Measurements from ENCODE around the gene EXOC3.
"Not testable (repeated sequence)": the region's sequence is repeated elsewhere in the genome, so short reads cannot be mapped to it uniquely, and the experiment has no call there.

Gene EXOC3

GRCh38 chr5:504326-505154 is 61.6 kb downstream of the EXOC3 start:
- H3K27ac ChIP-seq: no peak overlapping the region
- TF ChIP-seq, protein P1, sequence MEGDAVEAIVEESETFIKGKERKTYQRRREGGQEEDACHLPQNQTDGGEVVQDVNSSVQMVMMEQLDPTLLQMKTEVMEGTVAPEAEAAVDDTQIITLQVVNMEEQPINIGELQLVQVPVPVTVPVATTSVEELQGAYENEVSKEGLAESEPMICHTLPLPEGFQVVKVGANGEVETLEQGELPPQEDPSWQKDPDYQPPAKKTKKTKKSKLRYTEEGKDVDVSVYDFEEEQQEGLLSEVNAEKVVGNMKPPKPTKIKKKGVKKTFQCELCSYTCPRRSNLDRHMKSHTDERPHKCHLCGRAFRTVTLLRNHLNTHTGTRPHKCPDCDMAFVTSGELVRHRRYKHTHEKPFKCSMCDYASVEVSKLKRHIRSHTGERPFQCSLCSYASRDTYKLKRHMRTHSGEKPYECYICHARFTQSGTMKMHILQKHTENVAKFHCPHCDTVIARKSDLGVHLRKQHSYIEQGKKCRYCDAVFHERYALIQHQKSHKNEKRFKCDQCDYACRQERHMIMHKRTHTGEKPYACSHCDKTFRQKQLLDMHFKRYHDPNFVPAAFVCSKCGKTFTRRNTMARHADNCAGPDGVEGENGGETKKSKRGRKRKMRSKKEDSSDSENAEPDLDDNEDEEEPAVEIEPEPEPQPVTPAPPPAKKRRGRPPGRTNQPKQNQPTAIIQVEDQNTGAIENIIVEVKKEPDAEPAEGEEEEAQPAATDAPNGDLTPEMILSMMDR (conservative IDR thresholded peaks at IDR 0.05): no peak

- TF ChIP-seq, protein P1 (conservative IDR thresholded peaks at IDR 0.05): no peak
- H3K27ac ChIP-seq: no peak overlapping the region
These were observed 63.1 kb downstream of the EXOC3 start for GRCh38 chr5:505951-506525.

DNA sequence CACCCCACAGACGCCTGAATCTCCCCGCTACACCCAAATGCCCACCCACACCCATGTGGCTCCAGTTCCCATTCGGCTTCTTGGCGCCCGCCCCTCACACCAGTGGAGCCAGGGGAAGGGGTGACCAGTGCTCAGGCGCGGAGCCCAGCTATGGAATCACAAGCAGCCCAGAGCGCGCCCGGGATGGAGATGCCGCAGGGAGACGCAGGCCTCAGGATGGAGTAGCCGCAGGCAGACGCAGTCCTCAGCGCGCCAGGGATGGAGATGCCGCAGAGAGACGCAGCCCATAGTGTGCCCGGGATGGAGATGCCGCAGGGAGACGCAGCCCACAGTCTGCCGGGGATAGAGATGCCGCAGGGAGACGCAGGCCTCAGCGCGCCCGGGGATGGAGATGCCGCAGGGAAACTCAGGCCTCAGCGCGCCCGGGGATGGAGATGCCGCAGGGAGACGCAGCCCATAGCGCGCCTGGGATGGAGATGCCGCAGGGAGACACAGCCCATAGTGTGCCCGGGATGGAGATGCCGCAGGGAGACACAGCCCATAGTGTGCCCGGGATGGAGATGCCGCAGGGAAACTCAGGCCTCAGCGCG is 65.1 kb downstream of the EXOC3 start:
- not testable (repeated sequence) for H3K27ac ChIP-seq

DNA sequence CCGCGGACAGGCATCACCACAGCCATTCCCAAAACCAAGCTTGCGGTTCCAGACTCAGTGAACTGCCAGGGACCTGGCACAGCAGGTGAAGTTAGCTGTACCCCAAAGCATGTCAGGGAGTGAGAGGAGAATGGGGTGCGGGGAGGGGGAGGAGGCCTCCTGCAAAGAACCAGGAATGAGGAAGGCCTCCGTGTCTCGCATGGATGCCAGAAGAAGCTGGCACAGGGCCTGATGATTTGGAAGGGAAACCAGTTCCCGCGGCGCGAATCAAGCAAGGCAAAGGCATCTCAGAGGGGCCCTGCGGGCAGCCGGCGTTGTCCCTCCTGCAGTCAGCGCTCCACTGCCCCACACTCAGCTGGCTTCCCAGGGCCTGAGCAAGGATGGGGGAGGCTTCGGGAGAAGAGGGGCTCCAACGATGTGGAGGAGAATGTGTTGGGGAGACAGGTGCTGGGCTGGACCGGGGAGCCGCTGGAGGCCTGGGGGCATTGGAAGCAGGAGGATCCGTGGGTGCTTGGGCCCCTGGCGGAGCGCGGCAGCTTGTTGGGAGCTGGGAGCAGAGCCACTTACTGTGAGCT is 66.7 kb downstream of the EXOC3 start:
- TF ChIP-seq, protein P1 (conservative IDR thresholded peaks at IDR 0.05): no peak

DNA sequence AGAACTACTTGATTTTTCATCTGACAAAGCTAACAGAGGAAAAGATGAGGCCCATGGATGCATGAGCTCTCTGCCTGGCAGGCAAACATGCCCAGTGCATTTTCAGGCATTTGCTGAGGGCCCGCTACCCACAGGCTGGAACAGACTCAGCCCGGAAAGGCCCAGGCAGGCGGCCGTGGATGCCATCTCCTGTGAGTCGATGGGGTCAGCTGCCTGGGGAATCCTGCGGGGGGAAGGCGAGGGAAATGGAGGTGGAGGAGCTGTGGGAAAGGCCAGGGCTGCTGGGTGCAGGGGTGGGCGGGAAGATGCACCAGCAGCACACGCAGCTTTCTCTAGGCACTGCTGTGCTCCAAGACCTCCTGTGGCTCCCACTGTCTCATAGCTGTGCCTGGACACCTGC is 67.5 kb downstream of the EXOC3 start:
- TF ChIP-seq, protein P1 (conservative IDR thresholded peaks at IDR 0.05): no peak
- no peak overlapping the region for H3K27ac ChIP-seq

More for the DNA sequence above, 66.7 kb downstream of the EXOC3 start:
- H3K27ac ChIP-seq: no peak overlapping the region

- TF ChIP-seq, protein P1 (conservative IDR thresholded peaks at IDR 0.05): no peak
- no peak overlapping the region for H3K27ac ChIP-seq
These were observed 68.5 kb downstream of the EXOC3 start for GRCh38 chr5:511476-511875.

DNA sequence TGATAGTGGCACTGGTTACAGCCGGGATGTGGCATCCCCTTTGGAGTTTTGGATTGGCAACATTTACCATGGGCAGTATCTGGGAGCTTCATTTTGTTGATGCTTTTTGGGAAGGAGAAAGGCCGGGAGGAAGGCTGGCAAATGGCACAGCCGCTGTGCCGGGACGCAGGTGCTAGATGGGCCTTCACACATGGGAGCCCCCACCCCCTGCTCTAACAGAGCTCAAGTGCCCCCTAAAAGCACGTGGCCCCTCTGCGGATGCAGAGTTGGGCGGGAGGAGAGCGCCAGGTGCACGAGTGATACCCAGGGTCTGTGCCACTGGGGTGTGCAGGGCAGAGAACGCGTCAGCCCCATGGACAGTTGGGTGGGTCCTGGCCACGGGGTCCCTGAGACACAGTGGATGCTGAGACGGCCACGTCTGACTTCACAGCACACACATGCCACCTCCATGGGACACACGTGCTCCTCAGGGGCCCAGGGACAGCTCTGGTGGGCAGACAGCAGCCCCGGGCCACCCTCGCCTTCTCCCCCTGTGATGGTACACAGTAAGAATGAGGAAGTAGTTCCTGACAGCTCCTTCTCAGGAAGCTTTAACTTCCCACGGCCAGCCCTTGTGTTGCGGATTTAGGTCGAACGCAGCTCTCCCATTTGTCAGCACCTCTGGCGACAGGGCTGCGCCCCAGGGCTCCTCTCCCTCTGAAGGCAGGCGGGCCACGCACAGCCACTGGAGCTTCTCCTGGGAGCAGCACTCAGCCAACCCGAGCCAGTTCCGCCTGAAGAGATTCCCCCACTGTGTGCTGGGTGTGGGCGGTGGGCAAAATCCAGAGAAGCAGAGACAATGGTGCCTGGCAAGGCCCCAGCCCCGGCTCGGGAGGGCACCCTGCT is 70.5 kb downstream of the EXOC3 start:
- no peak overlapping the region for H3K27ac ChIP-seq
- TF ChIP-seq, protein P1 (conservative IDR thresholded peaks at IDR 0.05): no peak

Data from VCaP (cell line).